H9 (cell line): ENCODE measurements around the gene ANKRD34A. TPM values are rescaled to one million over a fixed set of nuclear protein-coding genes. Genes with fewer than 3 reads are reported as not detected.
A peak's percentile ranks its signal among the peaks of the same experiment; 100 is the strongest.

Source experiments
- DNase-seq: peaks from one replicate; pipeline ENCODE4 v3.0.0-alpha.2; 2017
- H2AFZ ChIP-seq: one replicate; pipeline ENCODE4 v1.6.1; 2013; ENCODE audit warnings: mild to moderate bottlenecking, low read length, control low read depth, moderate library complexity
- H2AK5ac ChIP-seq: 2 replicates; pipeline ENCODE4 v1.6.1; 2013; ENCODE audit warnings: low read length, control low read depth, mixed read lengths; ENCODE audit not compliant: insufficient read length
- H2BK120ac ChIP-seq: one replicate; pipeline ENCODE4 v1.6.1; 2013; ENCODE audit warnings: low read depth, mild to moderate bottlenecking, low read length, control low read depth, inconsistent platforms; ENCODE audit not compliant: poor library complexity, severe bottlenecking
- H2BK12ac ChIP-seq: 2 replicates; pipeline ENCODE4 v1.6.1; 2013; ENCODE audit warnings: low read length, control low read depth, mixed read lengths, low read depth; ENCODE audit not compliant: insufficient read length
- H2BK15ac ChIP-seq: 2 replicates; pipeline ENCODE4 v1.6.1; 2013; ENCODE audit warnings: low read depth, low read length, control low read depth
- H2BK20ac ChIP-seq: one replicate; pipeline ENCODE4 v1.6.1; 2013; ENCODE audit warnings: low read depth, mild to moderate bottlenecking, low read length, control low read depth, inconsistent platforms; ENCODE audit not compliant: poor library complexity, severe bottlenecking
- H2BK5ac ChIP-seq: 2 replicates; pipeline ENCODE4 v1.6.1; 2013; ENCODE audit warnings: low read length, control low read depth, mixed read lengths; ENCODE audit not compliant: insufficient read length
- H3K14ac ChIP-seq: 2 replicates; pipeline ENCODE4 v1.6.1; 2013; ENCODE audit warnings: low read length, control low read depth; ENCODE audit not compliant: insufficient read depth
- H3K18ac ChIP-seq: 2 replicates; pipeline ENCODE4 v1.6.1; 2013; ENCODE audit warnings: low read depth, mild to moderate bottlenecking, mixed read lengths, low read length, control low read depth; ENCODE audit not compliant: insufficient read length
- H3K23ac ChIP-seq: 2 replicates; pipeline ENCODE4 v1.6.1; 2013; ENCODE audit warnings: low read length, control low read depth, mixed read lengths, low read depth; ENCODE audit not compliant: insufficient read length
- H3K23me2 ChIP-seq: 2 replicates; pipeline ENCODE4 v1.6.1; 2013; ENCODE audit warnings: low read depth, mild to moderate bottlenecking, mixed read lengths, low read length, control low read depth; ENCODE audit not compliant: insufficient read length, poor library complexity, severe bottlenecking
- H3K27ac ChIP-seq: 2 replicates; pipeline ENCODE4 v1.5.1; 2013; ENCODE audit warnings: low read length, control low read depth, mixed read lengths, low read depth; ENCODE audit not compliant: insufficient read length
- H3K27me3 ChIP-seq: 2 replicates; pipeline ENCODE4 v1.6.1; 2013; ENCODE audit warnings: low read length, control low read depth, inconsistent platforms; ENCODE audit not compliant: insufficient read depth
- H3K4ac ChIP-seq: 2 replicates; pipeline ENCODE4 v1.6.1; 2013; ENCODE audit warnings: low read depth, mild to moderate bottlenecking, control low read depth, inconsistent platforms, low read length, moderate library complexity
- H3K4me1 ChIP-seq: 2 replicates; pipeline ENCODE4 v1.6.1; 2013; ENCODE audit warnings: low read length, control low read depth, inconsistent platforms; ENCODE audit not compliant: insufficient read depth
- H3K4me2 ChIP-seq: 2 replicates; pipeline ENCODE4 v1.6.1; 2013; ENCODE audit warnings: low read length, control low read depth, mixed read lengths; ENCODE audit not compliant: insufficient read length, insufficient read depth
- H3K56ac ChIP-seq: 2 replicates; pipeline ENCODE4 v1.6.1; 2013; ENCODE audit warnings: low read depth, mild to moderate bottlenecking, mixed read lengths, low read length, control low read depth; ENCODE audit not compliant: insufficient read length
- H3K79me1 ChIP-seq: 2 replicates; pipeline ENCODE4 v1.6.1; 2013; ENCODE audit warnings: low read depth, mild to moderate bottlenecking, moderate library complexity, low read length, control low read depth, inconsistent platforms; ENCODE audit not compliant: insufficient read depth, poor library complexity, severe bottlenecking
- H3K79me2 ChIP-seq: 2 replicates; pipeline ENCODE4 v1.6.1; 2013; ENCODE audit warnings: low read length, control low read depth, inconsistent platforms; ENCODE audit not compliant: insufficient read depth
- H3K9ac ChIP-seq: 2 replicates; pipeline ENCODE4 v1.6.1; 2013; ENCODE audit warnings: low read length, control low read depth, mixed read lengths; ENCODE audit not compliant: insufficient read length; ENCODE audit errors: extremely low read depth
- H3K9me3 ChIP-seq: one replicate; pipeline ENCODE4 v1.6.1; 2013; ENCODE audit warnings: low read depth, low read length, inconsistent platforms; ENCODE audit not compliant: control insufficient read depth
- H3T11ph ChIP-seq: one replicate; pipeline ENCODE4 v1.6.1; 2013; ENCODE audit warnings: mild to moderate bottlenecking, low read length, control low read depth, inconsistent platforms
- H4K20me1 ChIP-seq: one replicate; pipeline ENCODE4 v1.6.1; 2013; ENCODE audit not compliant: control insufficient read depth, insufficient read length, insufficient read depth
- H4K5ac ChIP-seq: 2 replicates; pipeline ENCODE4 v1.6.1; 2013; ENCODE audit warnings: low read depth, mild to moderate bottlenecking, mixed read lengths, low read length, control low read depth; ENCODE audit not compliant: insufficient read length
- H4K8ac ChIP-seq: replicated peaks from 2 replicates; pipeline ENCODE4 v1.6.1; 2013; ENCODE audit warnings: low read length, control low read depth, mixed read lengths, low read depth; ENCODE audit not compliant: insufficient read length
- H4K91ac ChIP-seq: 2 replicates; pipeline ENCODE4 v1.6.1; 2013; ENCODE audit warnings: low read depth, mild to moderate bottlenecking, moderate library complexity, mixed read lengths, low read length, control low read depth; ENCODE audit not compliant: insufficient read length
- H3K27ac Mint-ChIP-seq, 3 experiments: 2 replicates in 2 of 3; 3 replicates in 1 of 3; pipeline ENCODE4 v1.8.0; 2020 to 2021; ENCODE audit warnings: mixed read lengths in 3 of 3, mild to moderate bottlenecking in 1 of 3, moderate library complexity in 1 of 3
- H3K27me3 Mint-ChIP-seq: 2 replicates; pipeline ENCODE4 v1.8.0; 2021; ENCODE audit warnings: low read depth, mild to moderate bottlenecking, moderate library complexity, mixed read lengths
- H3K36me3 Mint-ChIP-seq, 3 experiments: 2 replicates in 2 of 3; 3 replicates in 1 of 3; pipeline ENCODE4 v1.8.0; 2020 to 2021; ENCODE audit warnings: low read depth in 3 of 3, mixed read lengths in 3 of 3; ENCODE audit not compliant: insufficient read depth in 1 of 3
- H3K4me1 Mint-ChIP-seq, 2 experiments: 2 replicates each; pipeline ENCODE4 v1.8.0; 2020; ENCODE audit warnings: mixed read lengths in 2 of 2
- H3K4me3 Mint-ChIP-seq, 2 experiments: 2 replicates in 1 of 2; 3 replicates in 1 of 2; pipeline ENCODE4 v1.8.0; 2020 to 2021; ENCODE audit warnings: mild to moderate bottlenecking in 2 of 2, mixed read lengths in 2 of 2, moderate library complexity in 1 of 2
- H3K9me3 Mint-ChIP-seq, 2 experiments: 2 replicates in 1 of 2; 3 replicates in 1 of 2; pipeline ENCODE4 v1.8.0; 2020; ENCODE audit warnings: mild to moderate bottlenecking in 2 of 2, mixed read lengths in 2 of 2, moderate library complexity in 1 of 2
- CTCF ChIP-seq: fragments of 200-600 bp; sonication (generic); conservative IDR thresholded peaks from 3 replicates; pipeline ENCODE4 v1.8.0; 2021; ENCODE audit warnings: antibody characterized with exemption, mild to moderate bottlenecking
- WGBS: extraction: QIAGEN DNeasy Blood & Tissue Kit; methylation state at CpG from one replicate; pipeline ENCODE4 v1.1.7; 2013; ENCODE audit warnings: missing lambda C conversion rate, low lambda C conversion rate, mixed read lengths; ENCODE audit not compliant: insufficient read length; ENCODE audit errors: extremely low coverage; 5-methylcytosine and 5-hydroxymethylcytosine counted together
- total RNA-seq: library from RNA; stranded (reverse); gene quantifications from 2 replicates; pipeline ENCODE4 v1.2.1, GENCODE V29; 2021

The ANKRD34A gene
- total RNA-seq, 1 experiment from 2014 or later: 0.39 TPM

- no peak overlapping the region for H2BK15ac ChIP-seq
Measured at GRCh38 chr1:146007489-146008133, 43.2 kb upstream of the ANKRD34A start.

More at GRCh38 chr1:146007489-146008133, 43.2 kb upstream of the ANKRD34A start:
- H2AK5ac ChIP-seq: no peak overlapping the region
- no peak overlapping the region for H3K56ac ChIP-seq
- no peak overlapping the region for H3K14ac ChIP-seq
- no peaks in the 10 kb centered on the region for H3K36me3 Mint-ChIP-seq
- H4K91ac ChIP-seq: no peak overlapping the region
- no peak overlapping the region for H3K4me2 ChIP-seq
- H3K4me1 ChIP-seq: no peaks in the 10 kb centered on the region
- no peak overlapping the region for H4K5ac ChIP-seq
- no peak overlapping the region for H2AFZ ChIP-seq
- H3K79me2 ChIP-seq: no peaks in the 10 kb centered on the region
- H3K4ac ChIP-seq: no peak overlapping the region
- H3K27ac ChIP-seq: no peak overlapping the region
- no peak overlapping the region for H3K23ac ChIP-seq
- H3K9me3 ChIP-seq: no peaks in the 10 kb centered on the region
- H3K9ac ChIP-seq: no peak overlapping the region
- peaks cover 0 to 2% of the 10 kb centered on the region in 2 experiments; a peak in 1 of 4 replicates for H3K4me1 Mint-ChIP-seq
- H2BK20ac ChIP-seq: no peak overlapping the region
- H2BK12ac ChIP-seq: no peak overlapping the region
- no peaks in the 10 kb centered on the region; the same call in 1 of the 2 replicates for H3K27me3 Mint-ChIP-seq
- H3K18ac ChIP-seq: no peak overlapping the region
- no peak overlapping the region for H2BK120ac ChIP-seq
- TF ChIP-seq CTCF: peak; percentile 6; the same call in 2 of the 3 replicates
- H4K8ac ChIP-seq: no peak overlapping the region
- no peak overlapping the region for H2BK5ac ChIP-seq
- no CpG with 5 or more reads among the region's 8 CpGs for WGBS
- no peak overlapping the region; a peak in 1 of 5 replicates for H3K4me3 Mint-ChIP-seq
- H3K23me2 ChIP-seq: no peaks in the 10 kb centered on the region
- H4K20me1 ChIP-seq: no peaks in the 10 kb centered on the region
- no peak overlapping the region for H3T11ph ChIP-seq
- no peaks in the 10 kb centered on the region for H3K9me3 Mint-ChIP-seq
- no peaks in the 10 kb centered on the region for H3K79me1 ChIP-seq
- no peak for DNase-seq
- no peak overlapping the region; a peak in 1 of 7 replicates for H3K27ac Mint-ChIP-seq
- no peaks in the 10 kb centered on the region for H3K27me3 ChIP-seq
